CD14-positive monocyte (primary cell): ENCODE measurements around the gene PTPRN2. TPM values are rescaled to one million over a fixed set of nuclear protein-coding genes. Genes with fewer than 3 reads are reported as not detected.

Experiments
- DNase-seq, 3 donors: peaks; one replicate each; pipeline ENCODE4 v3.0.0-alpha.2; 2011 to 2022
- H2AFZ ChIP-seq: 2 replicates; pipeline ENCODE4 v1.6.0; 2012; ENCODE audit warnings: mild to moderate bottlenecking, low read depth, low read length, inconsistent platforms; ENCODE audit not compliant: insufficient read depth, poor library complexity, severe bottlenecking
- H3K27ac ChIP-seq, 2 donors: 1 replicate in 1 of 2; 2 replicates in 1 of 2; pipeline ENCODE4 v1.5.1; 2012 to 2013; ENCODE audit warnings: low read length in 2 of 2, control low read depth in 1 of 2, inconsistent platforms in 1 of 2, low read depth in 1 of 2, mild to moderate bottlenecking in 1 of 2
- H3K27me3 ChIP-seq, 2 donors: one replicate each; pipeline versions ENCODE4 v1.6.0 to v1.6.1; 2011 to 2013; ENCODE audit warnings: low read length in 2 of 2; ENCODE audit not compliant: control insufficient read depth in 2 of 2, insufficient read depth in 2 of 2
- H3K36me3 ChIP-seq, 2 donors: replicated peaks in 1 of 2; 1 replicate in 1 of 2; 2 replicates in 1 of 2; pipeline versions ENCODE4 v1.5.1 to v1.6.1; 2012 to 2013; ENCODE audit warnings: low read length in 2 of 2, control low read depth in 1 of 2, inconsistent platforms in 1 of 2, mild to moderate bottlenecking in 1 of 2; ENCODE audit not compliant: insufficient read depth in 2 of 2, control insufficient read depth in 1 of 2
- H3K4me1 ChIP-seq, 2 donors: 1 replicate in 1 of 2; 2 replicates in 1 of 2; pipeline versions ENCODE4 v1.5.1 to v1.6.1; 2012 to 2013; ENCODE audit warnings: low read length in 2 of 2, control low read depth in 1 of 2, inconsistent platforms in 1 of 2, mild to moderate bottlenecking in 1 of 2, moderate library complexity in 1 of 2; ENCODE audit not compliant: insufficient read depth in 2 of 2, control insufficient read depth in 1 of 2
- H3K4me2 ChIP-seq: replicated peaks from 2 replicates; pipeline ENCODE3; 2012; ENCODE audit warnings: low read length, moderate library complexity, mild to moderate bottlenecking; ENCODE audit not compliant: poor library complexity, severe bottlenecking; ENCODE audit errors: extremely low read depth
- H3K4me3 ChIP-seq, 3 experiments: fragments of 200-600 bp in 1 of 3; sonication (generic) in 1 of 3; replicated peaks in 1 of 3; 1 replicate in 2 of 3; 2 replicates in 1 of 3; pipeline ENCODE4 v1.5.1; 2011 to 2013; ENCODE audit warnings: low read length in 3 of 3, mild to moderate bottlenecking in 3 of 3, control low read depth in 2 of 3, low read depth in 2 of 3, inconsistent platforms in 1 of 3, moderate library complexity in 1 of 3
- H3K79me2 ChIP-seq: 2 replicates; pipeline ENCODE4 v1.6.0; 2012; ENCODE audit warnings: mild to moderate bottlenecking, control low read depth, inconsistent platforms, low read length, moderate library complexity; ENCODE audit not compliant: insufficient read depth
- H3K9ac ChIP-seq: 2 replicates; pipeline ENCODE4 v1.6.0; 2017; ENCODE audit warnings: low read length, mild to moderate bottlenecking; ENCODE audit not compliant: insufficient read depth, poor library complexity, severe bottlenecking
- H3K9me3 ChIP-seq, 2 donors: replicated peaks in 1 of 2; 1 replicate in 1 of 2; 2 replicates in 1 of 2; pipeline versions ENCODE4 v1.5.1 to v1.6.1; 2012 to 2013; ENCODE audit warnings: low read length in 2 of 2, control low read depth in 1 of 2; ENCODE audit not compliant: control insufficient read depth in 1 of 2, insufficient read depth in 1 of 2
- H4K20me1 ChIP-seq: 2 replicates; pipeline ENCODE4 v1.6.0; 2012; ENCODE audit warnings: mild to moderate bottlenecking, low read length, control low read depth, moderate library complexity; ENCODE audit not compliant: insufficient read depth
- H3K27ac Mint-ChIP-seq, 7 donors: one replicate each; pipeline ENCODE4 v1.8.0; 2020; ENCODE audit warnings: mild to moderate bottlenecking in 7 of 7, mixed read lengths in 7 of 7, moderate library complexity in 6 of 7, inconsistent platforms in 2 of 7
- H3K27me3 Mint-ChIP-seq, 3 donors: one replicate each; pipeline ENCODE4 v1.8.0; 2021 to 2022; ENCODE audit warnings: low read depth in 3 of 3, mild to moderate bottlenecking in 3 of 3, mixed read lengths in 3 of 3, moderate library complexity in 3 of 3, inconsistent platforms in 1 of 3
- H3K36me3 Mint-ChIP-seq, 2 donors: one replicate each; pipeline ENCODE4 v1.8.0; 2020; ENCODE audit warnings: mixed read lengths in 2 of 2, inconsistent platforms in 1 of 2, mild to moderate bottlenecking in 1 of 2
- H3K4me1 Mint-ChIP-seq: one replicate; pipeline ENCODE4 v1.8.0; 2020; ENCODE audit warnings: mild to moderate bottlenecking, mixed read lengths
- H3K4me3 Mint-ChIP-seq, 2 donors: one replicate each; pipeline ENCODE4 v1.8.0; 2020; ENCODE audit warnings: mild to moderate bottlenecking in 2 of 2, mixed read lengths in 2 of 2, moderate library complexity in 1 of 2
- H3K9me3 Mint-ChIP-seq, 7 donors: one replicate each; pipeline ENCODE4 v1.8.0; 2020 to 2022; ENCODE audit warnings: mixed read lengths in 7 of 7, mild to moderate bottlenecking in 6 of 7, moderate library complexity in 6 of 7, inconsistent platforms in 2 of 7
- CTCF ChIP-seq: fragments of 200-600 bp; IDR thresholded peaks from one replicate; pipeline ENCODE4 v1.8.0; 2022; ENCODE audit warnings: antibody characterized with exemption, mild to moderate bottlenecking
- WGBS: methylation state at CpG from one replicate; pipeline ENCODE4 v1.1.5; 2013; ENCODE audit warnings: missing lambda C conversion rate; ENCODE audit not compliant: insufficient coverage; 5-methylcytosine and 5-hydroxymethylcytosine counted together
- intact Hi-C, 2 donors: fragments of 100-400 bp; cut with micrococcal nuclease; formaldehyde crosslinking; loops; one replicate each; pipeline versions ENCODE4 v1.15.0 to v1.15.1; 2023
- polyA plus RNA-seq, 3 donors: library from polyadenylated mRNA; depleted of rRNA in 1 of 3; unstranded in 2 of 3; stranded (reverse) in 1 of 3; fragments of 300-500 nt in 2 of 3; fragments of >200 nt in 1 of 3; fragmentation: Illumina TruSeq in 2 of 3; gene quantifications; 1 replicate in 2 of 3; 2 replicates in 1 of 3; pipeline ENCODE4 v1.2.3, GENCODE V29; 2012 to 2021

PTPRN2 gene
- polyA plus RNA-seq, 3 donors = 0.25 to 1.4 (median 0.97) TPM

GRCh38 chr7:158591944-158592343 is 4.3 kb upstream of the PTPRN2 start:
- H3K27ac ChIP-seq = no peak overlapping the region
- no peak overlapping the region for H3K4me3 ChIP-seq
- WGBS = 94% methylated on average over 15 of the region's 15 CpGs
- H3K27me3 ChIP-seq = peaks cover 10 to 19% of the 10 kb centered on the region in 2 donors
- DNase-seq = no peak
- intact Hi-C loops = no loop called here
- Mint-ChIP-seq H3K4me3 (no peak overlapping the region), H3K9me3 (peaks cover 2 to 26% (median 6%) of the 10 kb centered on the region in 7 donors), H3K27ac (no peak overlapping the region), H3K27me3 (peaks cover 21 to 30% (median 23%) of the 10 kb centered on the region in 3 donors), H3K36me3 (no peaks in the 10 kb centered on the region), H3K4me1 (no peaks in the 10 kb centered on the region)
- H2AFZ ChIP-seq = no peak overlapping the region
- H3K9me3 ChIP-seq = peaks cover 11 to 15% of the 10 kb centered on the region in 2 donors
- no peaks in the 10 kb centered on the region for H3K36me3 ChIP-seq
- H3K4me1 ChIP-seq = no peaks in the 10 kb centered on the region
- H3K4me2 ChIP-seq = no peak overlapping the region
- no peaks in the 10 kb centered on the region for H3K79me2 ChIP-seq
- TF ChIP-seq CTCF = no peak
- H3K9ac ChIP-seq = no peak overlapping the region
- no peaks in the 10 kb centered on the region for H4K20me1 ChIP-seq

GRCh38 chr7:158590181-158590530 is 2.5 kb upstream of the PTPRN2 start:
- Mint-ChIP-seq H3K4me1 (no peaks in the 10 kb centered on the region), H3K4me3 (no peak overlapping the region), H3K27me3 (peaks cover 35 to 47% (median 38%) of the 10 kb centered on the region in 3 donors), H3K36me3 (no peaks in the 10 kb centered on the region), H3K27ac (no peak overlapping the region), H3K9me3 (peaks cover 0 to 25% (median 10%) of the 10 kb centered on the region in 7 donors)
- no peak overlapping the region for H3K27ac ChIP-seq
- DNase-seq = no peak
- no peak for TF ChIP-seq CTCF
- peaks cover under 1 to 15% of the 10 kb centered on the region in 2 donors for H3K9me3 ChIP-seq
- 91% methylated on average over 9 of the region's 12 CpGs for WGBS
- intact Hi-C loops = no loop called here
- H3K36me3 ChIP-seq = no peaks in the 10 kb centered on the region
- no peak overlapping the region for H3K4me2 ChIP-seq
- H4K20me1 ChIP-seq = no peaks in the 10 kb centered on the region
- peaks cover 21 to 36% of the 10 kb centered on the region in 2 donors for H3K27me3 ChIP-seq
- H3K9ac ChIP-seq = no peak overlapping the region
- H2AFZ ChIP-seq = no peak overlapping the region
- H3K4me1 ChIP-seq = no peaks in the 10 kb centered on the region
- H3K4me3 ChIP-seq = no peak overlapping the region
- no peaks in the 10 kb centered on the region for H3K79me2 ChIP-seq
